ENCODE results near the gene TNXB.

GRCh38 chr6:32156891-32157290 lies 47.8 kb upstream of the TNXB start:
- TF ChIP-seq, protein P1, sequence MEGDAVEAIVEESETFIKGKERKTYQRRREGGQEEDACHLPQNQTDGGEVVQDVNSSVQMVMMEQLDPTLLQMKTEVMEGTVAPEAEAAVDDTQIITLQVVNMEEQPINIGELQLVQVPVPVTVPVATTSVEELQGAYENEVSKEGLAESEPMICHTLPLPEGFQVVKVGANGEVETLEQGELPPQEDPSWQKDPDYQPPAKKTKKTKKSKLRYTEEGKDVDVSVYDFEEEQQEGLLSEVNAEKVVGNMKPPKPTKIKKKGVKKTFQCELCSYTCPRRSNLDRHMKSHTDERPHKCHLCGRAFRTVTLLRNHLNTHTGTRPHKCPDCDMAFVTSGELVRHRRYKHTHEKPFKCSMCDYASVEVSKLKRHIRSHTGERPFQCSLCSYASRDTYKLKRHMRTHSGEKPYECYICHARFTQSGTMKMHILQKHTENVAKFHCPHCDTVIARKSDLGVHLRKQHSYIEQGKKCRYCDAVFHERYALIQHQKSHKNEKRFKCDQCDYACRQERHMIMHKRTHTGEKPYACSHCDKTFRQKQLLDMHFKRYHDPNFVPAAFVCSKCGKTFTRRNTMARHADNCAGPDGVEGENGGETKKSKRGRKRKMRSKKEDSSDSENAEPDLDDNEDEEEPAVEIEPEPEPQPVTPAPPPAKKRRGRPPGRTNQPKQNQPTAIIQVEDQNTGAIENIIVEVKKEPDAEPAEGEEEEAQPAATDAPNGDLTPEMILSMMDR (IDR thresholded peaks at IDR 0.05) = no peak
- no peak for TF ChIP-seq POLR2A (IDR thresholded peaks at IDR 0.05)
